Progenitor cell of endocrine pancreas (in vitro differentiated cells): Measurements from ENCODE around the gene TMEM236. TPM values are rescaled to one million over a fixed set of nuclear protein-coding genes. Genes with fewer than 3 reads are reported as not detected.

Experiments
- DNase-seq: peaks from one replicate; pipeline ENCODE4 v3.0.0; 2021; ENCODE audit warnings: low spot score; ENCODE audit not compliant: unreplicated experiment
- H3K27ac Mint-ChIP-seq: 2 replicates; pipeline ENCODE4 v1.8.0; 2021; ENCODE audit warnings: mild to moderate bottlenecking, moderate library complexity, mixed read lengths
- H3K27me3 Mint-ChIP-seq: 2 replicates; pipeline ENCODE4 v1.8.0; 2021; ENCODE audit warnings: mixed read lengths
- H3K36me3 Mint-ChIP-seq: 2 replicates; pipeline ENCODE4 v1.8.0; 2022; ENCODE audit warnings: mixed read lengths; ENCODE audit not compliant: insufficient read depth
- H3K4me1 Mint-ChIP-seq: 2 replicates; pipeline ENCODE4 v1.8.0; 2021; ENCODE audit warnings: low read depth, mixed read lengths
- H3K4me3 Mint-ChIP-seq: 2 replicates; pipeline ENCODE4 v1.8.0; 2021; ENCODE audit warnings: low read depth, mild to moderate bottlenecking, moderate library complexity, mixed read lengths
- H3K9me3 Mint-ChIP-seq: 2 replicates; pipeline ENCODE4 v1.8.0; 2021; ENCODE audit warnings: low read depth, mixed read lengths
- CTCF ChIP-seq: fragments of 200-600 bp; sonication (generic); IDR thresholded peaks from one replicate; pipeline ENCODE4 v1.5.0; 2021; ENCODE audit warnings: antibody characterized with exemption, mild to moderate bottlenecking; ENCODE audit not compliant: unreplicated experiment
- total RNA-seq: library from RNA; stranded (reverse); gene quantifications from 2 replicates; pipeline ENCODE4 v1.2.1, GENCODE V29; 2021

Gene TMEM236
- total RNA-seq, 1 donor from 2014 or later = 0.07 TPM

DNA sequence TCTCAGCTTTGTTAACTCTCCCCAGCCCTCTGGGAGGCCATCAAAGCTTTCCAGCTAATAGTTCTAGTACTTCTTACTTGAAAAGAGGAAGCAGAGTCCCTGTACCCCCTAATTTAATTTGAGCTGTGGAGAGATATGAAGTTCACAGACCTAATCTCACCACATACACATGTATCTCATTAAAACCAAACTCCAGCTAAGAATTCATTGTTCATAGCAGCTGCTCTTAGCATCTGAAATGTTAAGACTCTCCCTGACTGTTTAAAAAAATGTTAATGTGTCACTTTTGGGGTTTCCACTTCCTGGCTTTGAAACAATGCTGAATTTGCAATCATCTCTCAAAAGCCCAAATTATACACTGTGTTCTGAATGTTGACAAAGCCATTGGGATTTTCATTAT is 41.0 kb downstream of the TMEM236 start:
- peaks cover 5% of the 10 kb centered on the region for H3K9me3 Mint-ChIP-seq
- no peak overlapping the region for H3K4me3 Mint-ChIP-seq
- H3K36me3 Mint-ChIP-seq = no peaks in the 10 kb centered on the region
- DNase-seq = no peak
- no peak for TF ChIP-seq CTCF
- peaks cover 66% of the 10 kb centered on the region for H3K27me3 Mint-ChIP-seq
- peaks cover 12% of the 10 kb centered on the region for H3K4me1 Mint-ChIP-seq
- no peak overlapping the region for H3K27ac Mint-ChIP-seq

DNA sequence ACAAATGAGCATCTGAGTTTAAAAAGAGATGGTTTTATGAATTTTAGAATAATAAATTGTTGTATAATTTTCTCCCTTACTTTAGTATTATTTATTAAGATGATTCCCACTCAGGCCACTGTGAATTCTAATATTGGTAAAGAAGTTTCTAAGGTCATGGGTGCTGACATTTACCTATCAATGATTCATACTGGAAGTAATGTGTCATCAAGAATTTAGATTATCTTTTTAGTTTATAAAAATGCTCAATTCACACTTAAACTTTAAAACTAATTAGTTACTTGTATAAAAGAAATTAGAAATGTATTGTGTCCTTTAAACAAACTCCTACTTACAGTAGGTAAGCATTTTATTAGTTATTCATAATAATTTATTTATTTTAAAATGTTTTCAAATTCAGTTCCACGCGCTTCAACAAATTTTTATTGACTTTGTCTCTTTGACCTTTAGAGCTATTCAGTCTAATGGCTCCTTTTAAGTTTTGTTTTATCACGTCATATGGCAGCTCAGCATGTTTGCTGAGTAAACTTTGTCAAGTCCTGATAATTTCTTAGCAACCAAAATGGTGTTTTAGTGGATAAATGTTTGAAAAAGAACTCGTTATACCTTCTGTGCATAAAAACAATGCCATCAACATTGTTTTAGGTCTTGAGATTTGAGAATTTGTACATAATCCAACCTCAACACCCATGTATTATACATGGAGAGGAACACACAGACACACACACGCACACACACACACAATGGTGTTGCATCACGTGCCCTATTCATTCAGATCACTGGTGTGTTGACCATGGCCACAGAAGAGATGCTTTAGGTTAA is 42.0 kb downstream of the TMEM236 start:
- H3K4me3 Mint-ChIP-seq = no peak overlapping the region
- peaks cover 5% of the 10 kb centered on the region for H3K9me3 Mint-ChIP-seq
- H3K27me3 Mint-ChIP-seq = peaks cover 72% of the 10 kb centered on the region
- H3K36me3 Mint-ChIP-seq = no peaks in the 10 kb centered on the region
- peak overlapping the region; percentile 37 for H3K27ac Mint-ChIP-seq
- peaks cover 12% of the 10 kb centered on the region for H3K4me1 Mint-ChIP-seq
- DNase-seq = no peak
- no peak for TF ChIP-seq CTCF

GRCh38 chr10:17795083-17795482 is 43.1 kb downstream of the TMEM236 start:
- H3K36me3 Mint-ChIP-seq = no peaks in the 10 kb centered on the region
- no peak for TF ChIP-seq CTCF
- peaks cover 66% of the 10 kb centered on the region for H3K27me3 Mint-ChIP-seq
- H3K4me3 Mint-ChIP-seq = no peak overlapping the region
- H3K9me3 Mint-ChIP-seq = peaks cover 5% of the 10 kb centered on the region
- no peak overlapping the region for H3K27ac Mint-ChIP-seq
- H3K4me1 Mint-ChIP-seq = peaks cover 12% of the 10 kb centered on the region
- no peak for DNase-seq

DNA sequence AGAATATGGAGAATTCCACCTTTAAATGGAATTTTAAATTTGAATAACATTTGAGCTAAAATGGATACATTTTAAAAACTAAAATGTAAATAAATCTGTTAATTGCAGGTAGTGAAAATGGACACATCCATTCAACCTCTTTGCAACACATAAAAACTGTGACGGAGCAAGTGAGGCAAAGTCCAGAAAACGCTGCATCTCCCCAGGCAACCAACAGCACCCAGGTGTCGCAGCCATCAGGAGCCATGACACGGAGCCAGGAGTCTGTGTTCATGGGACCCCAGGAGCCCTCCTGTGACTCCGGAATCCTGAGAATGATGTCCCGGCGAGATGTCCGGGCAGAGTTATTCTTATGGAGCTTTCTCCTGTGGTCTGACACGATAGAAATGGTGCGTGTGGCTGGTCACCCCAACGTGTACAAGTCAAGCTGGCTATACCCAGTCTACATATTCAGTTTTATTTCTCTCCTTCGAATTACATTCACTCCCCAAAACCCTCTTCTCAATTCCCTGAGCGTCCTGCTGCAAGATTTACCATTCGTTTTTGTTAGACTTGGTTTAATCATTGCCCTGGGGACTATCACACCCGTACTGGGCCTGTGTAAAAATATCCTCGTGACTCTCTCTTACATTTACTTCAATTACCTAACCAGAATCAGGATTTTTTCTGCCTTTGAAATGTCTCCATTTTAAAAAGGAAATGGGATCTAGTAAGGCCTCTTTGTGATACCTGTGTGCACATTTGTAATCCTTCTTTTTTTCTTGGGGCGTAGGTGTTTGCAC is 44.0 kb downstream of the TMEM236 start:
- TF ChIP-seq CTCF = no peak
- no peaks in the 10 kb centered on the region for H3K36me3 Mint-ChIP-seq
- H3K9me3 Mint-ChIP-seq = peaks cover 5% of the 10 kb centered on the region
- H3K27me3 Mint-ChIP-seq = peaks cover 64% of the 10 kb centered on the region
- peaks cover 12% of the 10 kb centered on the region for H3K4me1 Mint-ChIP-seq
- DNase-seq = no peak
- no peak overlapping the region for H3K4me3 Mint-ChIP-seq
- no peak overlapping the region for H3K27ac Mint-ChIP-seq

- H3K36me3 Mint-ChIP-seq = no peaks in the 10 kb centered on the region
- no peak for DNase-seq
- peaks cover 50% of the 10 kb centered on the region for H3K27me3 Mint-ChIP-seq
- no peaks in the 10 kb centered on the region for H3K4me1 Mint-ChIP-seq
- H3K27ac Mint-ChIP-seq = no peak overlapping the region
- TF ChIP-seq CTCF = peak; percentile 31
- H3K9me3 Mint-ChIP-seq = peaks cover 6% of the 10 kb centered on the region
- no peak overlapping the region for H3K4me3 Mint-ChIP-seq
These were observed 49.5 kb downstream of the TMEM236 start for GRCh38 chr10:17801507-17801906.
